ENCODE results near the gene GNPDA2. TPM values are rescaled to one million over a fixed set of nuclear protein-coding genes. Genes with fewer than 3 reads are reported as not detected.
"Not testable (repeated sequence)": the region's sequence is repeated elsewhere in the genome, so short reads cannot be mapped to it uniquely, and the experiment has no call there.

GNPDA2 gene
- 10 to 100 TPM; 23.5 to 26.9 (median 24.7) TPM for polyA plus RNA-seq (ENCODE audit: insufficient read length in 3 of 3)
- long read RNA-seq, donor 1, full-length matches to known transcripts, result 8 of 13 reads
- long read RNA-seq, donor 1, partial matches to known transcripts, result 5 of 13 reads
- long read RNA-seq, donor 1, other reads (novel, unspliced or antisense), result 0 of 13 reads
- long read RNA-seq, donor 2, full-length matches to known transcripts, result 9 of 14 reads
- long read RNA-seq, donor 2, partial matches to known transcripts, result 0 of 14 reads
- long read RNA-seq, donor 2, other reads (novel, unspliced or antisense), result 5 of 14 reads
- long read RNA-seq, donor 3, transcript GNPDA2-201 (7 exons, 1,930 nt), result major isoform, 6 of 6 reads
- long read RNA-seq, donor 3, partial matches to known transcripts, result 0 of 6 reads
- long read RNA-seq, donor 3, other reads (novel, unspliced or antisense), result 0 of 6 reads
- long read RNA-seq, donor 4, transcript GNPDA2-201 (7 exons, 1,930 nt), result major isoform, 8 of 8 reads
- long read RNA-seq, donor 4, partial matches to known transcripts, result 0 of 8 reads
- long read RNA-seq, donor 4, other reads (novel, unspliced or antisense), result 0 of 8 reads
- long read RNA-seq, donor 5, partial matches to known transcripts, result 17 of 19 reads
- long read RNA-seq, donor 5, other reads (novel, unspliced or antisense), result 0 of 19 reads
- long read RNA-seq, donor 6, full-length matches to known transcripts, result 6 of 6 reads
- long read RNA-seq, donor 6, partial matches to known transcripts, result 0 of 6 reads
- long read RNA-seq, donor 6, other reads (novel, unspliced or antisense), result 0 of 6 reads
- long read RNA-seq, donor 7, full-length matches to known transcripts, result 12 of 12 reads
- long read RNA-seq, donor 7, partial matches to known transcripts, result 0 of 12 reads
- long read RNA-seq, donor 7, other reads (novel, unspliced or antisense), result 0 of 12 reads
- long read RNA-seq, donor 8, partial matches to known transcripts, result 0 of 5 reads
- long read RNA-seq, donor 8, other reads (novel, unspliced or antisense), result 0 of 5 reads
- long read RNA-seq, donor 9, full-length matches to known transcripts, result 15 of 56 reads
- long read RNA-seq, donor 9, partial matches to known transcripts, result 41 of 56 reads
- long read RNA-seq, donor 9, other reads (novel, unspliced or antisense), result 0 of 56 reads
- long read RNA-seq, donor 10, full-length matches to known transcripts, result 8 of 8 reads
- long read RNA-seq, donor 10, partial matches to known transcripts, result 0 of 8 reads
- long read RNA-seq, donor 10, other reads (novel, unspliced or antisense), result 0 of 8 reads
- long read RNA-seq, donor 11, full-length matches to known transcripts, result 4 of 4 reads
- long read RNA-seq, donor 11, partial matches to known transcripts, result 0 of 4 reads
- long read RNA-seq, donor 11, other reads (novel, unspliced or antisense), result 0 of 4 reads
- long read RNA-seq, donor 12, full-length matches to known transcripts, result 14 of 68 reads
- long read RNA-seq, donor 12, partial matches to known transcripts, result 54 of 68 reads
- long read RNA-seq, donor 12, other reads (novel, unspliced or antisense), result 0 of 68 reads
- long read RNA-seq, donor 13, full-length matches to known transcripts, result 8 of 8 reads
- long read RNA-seq, donor 13, partial matches to known transcripts, result 0 of 8 reads
- long read RNA-seq, donor 13, other reads (novel, unspliced or antisense), result 0 of 8 reads
- long read RNA-seq, donor 14, full-length matches to known transcripts, result 13 of 13 reads
- long read RNA-seq, donor 14, partial matches to known transcripts, result 0 of 13 reads
- long read RNA-seq, donor 14, other reads (novel, unspliced or antisense), result 0 of 13 reads
- long read RNA-seq, donor 15, full-length matches to known transcripts, result 11 of 11 reads
- long read RNA-seq, donor 15, partial matches to known transcripts, result 0 of 11 reads
- long read RNA-seq, donor 15, other reads (novel, unspliced or antisense), result 0 of 11 reads
- long read RNA-seq, donor 16, transcript GNPDA2-201 (7 exons, 1,930 nt), result major isoform, 6 of 49 reads
- long read RNA-seq, donor 16, partial matches to known transcripts, result 43 of 49 reads
- long read RNA-seq, donor 16, other reads (novel, unspliced or antisense), result 0 of 49 reads

DNA sequence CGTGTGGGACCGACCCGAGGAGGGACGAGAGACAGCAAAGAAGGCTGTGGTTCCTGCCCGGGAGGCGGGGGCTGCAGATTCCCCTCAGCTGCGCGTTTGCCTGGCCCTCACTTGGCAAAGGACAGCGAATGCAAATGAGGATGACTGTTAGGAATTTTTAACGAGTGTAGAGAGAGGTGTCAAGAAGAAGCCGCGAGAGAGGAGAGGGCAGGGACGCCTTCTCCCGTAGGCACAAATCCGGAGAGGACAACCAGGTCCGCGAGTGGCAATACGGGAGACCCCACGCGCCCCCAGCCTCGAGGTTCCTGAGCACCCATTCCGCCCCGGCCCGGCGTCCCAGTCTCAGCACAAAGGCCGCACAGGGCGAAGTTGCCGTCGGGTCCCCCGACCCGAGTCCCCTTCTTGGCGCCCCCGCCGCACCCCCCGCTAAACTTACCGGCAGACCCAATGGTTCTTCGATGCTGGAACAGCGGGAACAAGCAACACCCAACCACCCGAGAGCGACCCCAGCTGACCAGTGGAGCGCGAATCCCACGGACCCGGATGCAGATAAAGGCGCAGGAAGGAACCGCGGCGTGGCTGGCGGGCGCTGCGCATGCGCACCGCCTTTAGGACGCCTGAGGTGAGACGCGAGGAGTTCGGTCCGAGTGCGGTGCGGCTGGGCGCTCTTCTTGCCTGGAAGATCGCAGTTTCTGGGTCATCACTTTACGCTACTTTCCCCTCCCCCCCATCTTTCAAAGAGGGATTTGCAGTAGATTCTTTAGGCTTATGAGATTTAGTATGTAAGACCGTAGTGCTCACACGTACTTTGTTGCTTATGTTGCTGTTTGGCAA, at the start of gene GNPDA2:
Gene GNPDA2 (minus strand): TSS at position 519 of the 834 bp plus-strand sequence. CDS start 4,349 bp downstream, outside the sequence.
- peak; percentile 90 for DNase-seq

DNA sequence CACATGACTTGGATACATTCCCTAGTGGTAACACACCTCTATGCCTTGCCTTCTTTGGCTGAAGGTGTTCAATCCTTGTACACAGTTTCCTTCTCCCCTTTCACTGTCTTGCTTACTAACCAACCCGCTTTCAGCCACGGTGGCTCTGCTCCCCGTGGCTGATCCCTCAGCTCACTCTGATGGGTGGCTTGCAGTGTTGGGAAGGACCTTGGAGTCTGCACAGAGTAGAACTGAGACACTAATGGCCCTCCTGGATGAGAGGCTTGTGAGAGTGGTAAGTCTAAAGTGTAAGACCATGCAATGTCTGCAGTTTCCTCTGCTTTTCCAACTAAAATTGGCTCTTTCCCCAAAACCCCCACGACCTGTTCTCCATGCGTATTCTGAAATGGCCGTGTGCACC, 46.0 kb upstream of the GNPDA2 start:
- DNase-seq, result no peak

DNA sequence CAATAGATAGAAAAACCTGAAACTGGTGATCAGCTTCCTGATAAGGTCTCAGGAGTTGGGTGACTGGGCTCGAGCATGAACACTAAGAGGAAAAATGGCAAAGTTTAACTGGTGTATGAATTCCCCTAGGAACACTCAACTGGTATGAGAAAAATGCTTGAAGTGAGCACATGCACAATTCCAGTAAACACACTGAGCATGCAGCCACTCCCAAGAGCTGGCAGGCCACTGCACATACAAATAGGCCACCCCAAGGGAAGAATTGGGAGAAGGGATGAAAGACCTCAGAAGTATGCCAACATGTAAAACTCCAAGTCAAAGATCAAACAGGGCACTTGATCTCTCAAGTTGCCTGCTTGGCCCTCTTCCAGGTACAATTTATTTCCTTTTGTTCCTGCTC, 45.4 kb upstream of the GNPDA2 start:
- DNase-seq, result no peak

DNA sequence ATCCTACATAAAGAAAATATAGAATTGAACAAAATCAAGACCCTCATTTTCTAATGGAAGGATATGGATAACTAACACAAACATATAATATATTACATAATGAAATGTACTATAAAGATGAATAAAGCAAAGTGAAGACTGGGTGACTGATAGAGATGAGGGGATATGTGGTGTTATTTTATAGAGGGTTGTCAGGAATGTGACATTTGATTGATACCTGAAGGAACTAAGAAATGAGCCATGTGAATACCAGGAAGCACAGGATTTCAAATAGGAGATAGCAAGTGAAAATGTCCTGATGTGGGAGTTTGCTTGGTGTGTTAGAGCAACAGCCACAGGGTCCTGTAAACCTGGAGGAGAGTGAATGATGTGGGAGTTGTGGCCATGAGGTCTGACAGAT, 40.1 kb upstream of the GNPDA2 start:
- DNase-seq, result no peak

DNA sequence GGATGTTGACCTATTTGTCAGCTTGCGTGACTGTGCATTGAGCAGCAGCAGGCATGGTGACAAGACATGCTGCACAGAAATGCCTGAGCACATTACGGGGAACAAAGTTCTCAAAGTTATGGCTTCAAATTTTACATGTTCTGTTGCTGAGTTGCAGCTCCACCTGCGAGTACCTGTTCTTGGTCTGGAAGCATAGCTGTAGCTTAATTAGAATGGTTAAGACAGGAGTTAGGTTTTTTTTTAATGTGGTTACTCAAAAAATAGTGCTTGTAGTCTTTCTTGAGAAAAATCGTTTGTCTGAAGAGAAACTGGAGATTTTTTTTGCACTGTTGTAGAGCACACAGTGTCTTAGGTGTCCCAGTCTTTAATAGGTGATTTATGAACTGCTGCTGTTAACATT, 38.8 kb upstream of the GNPDA2 start:
- no peak for DNase-seq

DNA sequence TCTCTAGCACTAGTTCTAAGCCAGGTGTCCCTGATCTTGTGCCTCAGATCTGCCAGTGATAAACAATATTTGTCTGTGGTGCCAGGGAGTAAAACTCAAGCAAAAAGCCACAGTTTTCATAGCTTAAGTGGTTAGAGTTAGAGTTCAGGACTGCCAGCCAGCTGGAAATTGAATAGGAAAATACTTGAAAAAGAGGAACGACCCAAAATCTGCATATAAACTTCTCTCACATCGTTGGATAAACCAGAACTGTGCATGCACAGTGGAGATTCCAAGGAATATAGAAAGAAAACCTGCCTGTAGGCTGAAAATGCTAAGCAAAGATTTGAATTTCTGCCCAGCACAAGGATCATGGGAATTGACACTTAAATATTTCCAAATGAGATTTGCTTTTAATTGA, 35.0 kb upstream of the GNPDA2 start:
- no peak for DNase-seq

DNA sequence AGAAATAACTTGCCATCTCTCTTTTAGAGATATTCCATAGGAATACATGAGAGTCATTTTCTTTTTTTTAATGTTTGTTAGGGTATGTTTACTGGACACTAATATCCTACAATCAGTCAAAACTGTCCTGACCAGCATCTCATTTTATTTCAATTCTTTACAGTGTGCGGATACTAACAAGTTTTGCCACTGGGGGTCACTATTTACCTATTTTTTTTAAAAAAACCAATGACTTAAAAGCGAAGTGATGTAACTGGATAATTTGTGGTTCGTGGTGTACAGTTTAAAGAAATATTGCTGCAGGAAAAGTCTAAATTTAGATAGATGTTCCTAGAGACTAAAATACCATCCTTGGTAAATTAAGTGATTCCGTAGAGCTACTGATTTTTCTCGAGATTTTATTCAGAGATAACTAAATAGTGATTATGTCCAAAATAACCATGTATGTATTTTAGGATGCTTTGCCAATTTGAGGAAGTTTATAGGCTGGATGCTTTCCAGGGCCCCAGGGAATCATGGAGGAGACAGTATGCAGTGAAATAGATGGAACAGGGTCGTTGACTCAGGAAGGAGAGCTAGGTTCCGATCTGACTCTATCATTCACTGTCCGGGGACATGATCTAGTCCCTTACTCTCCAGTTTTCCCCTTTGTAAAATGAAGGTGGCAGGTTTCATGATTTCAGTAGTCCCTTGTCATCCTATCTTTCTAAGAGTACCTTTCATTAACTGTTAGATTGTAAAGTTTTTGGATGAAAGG, 34.0 kb upstream of the GNPDA2 start:
- DNase-seq, result peak; percentile 24

DNA sequence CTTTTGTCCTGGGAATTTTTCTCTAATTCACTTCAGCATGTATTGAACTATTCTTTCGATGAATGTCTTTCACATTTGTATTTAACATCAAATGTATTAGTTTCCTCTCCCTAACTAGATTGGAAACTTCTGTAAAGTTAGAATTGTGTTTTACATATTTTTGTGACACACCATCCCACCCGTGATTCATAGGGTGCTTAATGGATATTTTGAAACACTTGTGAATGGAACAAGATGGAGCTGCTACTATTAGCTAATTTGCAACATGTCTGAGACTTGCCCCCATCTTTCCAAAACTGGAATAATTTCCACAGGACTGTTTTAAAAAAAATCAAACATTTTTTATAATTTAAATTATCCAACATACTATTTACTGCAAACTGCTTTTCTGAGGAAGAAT, 30.2 kb upstream of the GNPDA2 start:
- DNase-seq, result no peak

DNA sequence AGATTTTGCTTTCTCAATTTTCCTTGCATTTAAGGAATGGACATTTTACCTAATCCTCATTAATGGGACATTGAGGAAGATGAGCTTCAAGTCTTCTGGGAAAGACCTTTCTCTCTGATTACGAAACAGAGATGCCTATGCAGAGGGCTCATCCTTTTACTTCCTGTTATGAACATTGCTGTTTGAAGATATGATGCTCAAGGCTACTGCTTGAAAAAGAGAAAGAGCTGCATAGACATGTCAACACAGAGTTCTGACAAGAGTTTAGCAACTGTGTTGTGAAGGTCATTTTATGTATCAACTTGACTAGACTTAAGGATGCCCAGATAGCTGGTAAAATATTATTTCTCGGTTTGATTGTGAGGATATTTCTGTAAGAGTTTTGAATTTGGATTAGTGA, 13.8 kb upstream of the GNPDA2 start:
- no peak for DNase-seq

DNA sequence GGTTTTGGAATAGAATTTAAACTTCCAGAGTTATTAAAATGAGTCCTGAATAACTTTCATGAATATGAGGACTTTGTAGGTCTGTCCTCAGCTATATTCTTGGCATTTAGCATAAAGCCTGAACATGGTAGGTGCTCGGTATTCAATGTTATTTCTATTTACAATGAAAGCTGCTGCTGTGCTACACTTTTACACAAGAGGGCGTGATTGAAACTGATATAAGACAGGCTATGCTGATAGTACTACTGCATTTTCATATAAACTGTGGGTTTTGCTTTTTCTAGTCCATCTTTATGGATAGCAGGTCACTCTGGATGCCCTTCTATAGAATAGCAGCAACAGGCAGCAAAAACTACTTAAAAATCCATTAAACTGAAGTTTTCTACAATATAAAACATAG, 12.3 kb upstream of the GNPDA2 start:
- DNase-seq, result no peak

DNA sequence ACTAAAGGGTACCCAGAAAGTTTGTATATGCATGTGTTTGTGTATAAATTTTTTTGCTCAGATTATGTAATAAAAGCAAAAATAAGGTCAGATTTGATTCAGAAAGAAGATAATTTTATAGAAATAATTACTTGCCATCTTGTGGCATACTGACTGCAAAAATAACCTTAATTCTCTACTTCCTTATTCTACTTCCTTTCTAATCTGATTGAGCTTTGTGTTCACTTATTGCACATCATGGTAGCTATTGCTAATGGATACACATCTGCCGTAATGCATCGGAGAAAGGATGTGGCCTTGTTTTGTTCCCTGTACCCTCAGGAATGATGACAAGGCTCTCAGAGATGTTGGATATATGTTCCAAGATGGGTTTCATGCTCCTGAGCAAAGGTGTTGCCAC, 10.5 kb upstream of the GNPDA2 start:
- no peak for DNase-seq

DNA sequence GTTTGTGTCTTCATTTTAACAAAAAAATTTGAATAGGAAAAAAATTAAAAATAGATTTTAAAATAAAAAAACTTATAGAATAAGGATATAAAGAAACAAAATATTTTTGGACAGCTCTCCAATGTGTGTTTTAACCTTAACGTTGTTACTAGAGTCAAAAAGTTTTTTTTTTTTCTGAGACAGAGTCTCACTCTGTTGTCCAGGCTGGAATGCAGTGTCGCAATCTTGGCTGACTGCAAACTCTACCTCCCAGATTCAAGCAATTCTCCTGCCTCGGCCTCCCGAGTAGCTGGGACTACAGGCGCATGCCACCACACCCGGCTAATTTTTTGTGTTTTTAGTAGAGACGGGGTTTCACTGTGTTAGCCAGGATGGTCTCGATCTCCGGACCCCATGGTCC, 2.3 kb upstream of the GNPDA2 start:
- DNase-seq, result not testable (repeated sequence)

DNA sequence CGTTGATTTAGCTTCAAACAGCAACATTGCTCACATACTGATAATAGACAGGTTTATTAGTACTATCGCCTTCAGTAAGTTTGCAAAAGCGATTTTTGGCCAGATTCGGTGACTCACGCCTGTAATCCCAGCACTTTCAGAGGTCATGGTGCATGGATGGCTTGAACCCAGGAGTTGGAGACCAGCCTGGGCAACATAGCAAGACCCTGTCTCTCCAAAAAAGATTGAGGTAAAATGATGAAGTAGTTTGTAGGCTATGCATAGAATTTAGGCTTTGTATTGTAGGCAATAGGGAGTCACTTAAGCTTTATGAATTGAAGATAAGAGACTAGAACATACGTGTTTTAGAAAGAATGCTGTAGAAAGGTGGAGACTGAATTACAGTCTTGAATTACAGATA, 1.1 kb upstream of the GNPDA2 start:
- no peak for DNase-seq

DNA sequence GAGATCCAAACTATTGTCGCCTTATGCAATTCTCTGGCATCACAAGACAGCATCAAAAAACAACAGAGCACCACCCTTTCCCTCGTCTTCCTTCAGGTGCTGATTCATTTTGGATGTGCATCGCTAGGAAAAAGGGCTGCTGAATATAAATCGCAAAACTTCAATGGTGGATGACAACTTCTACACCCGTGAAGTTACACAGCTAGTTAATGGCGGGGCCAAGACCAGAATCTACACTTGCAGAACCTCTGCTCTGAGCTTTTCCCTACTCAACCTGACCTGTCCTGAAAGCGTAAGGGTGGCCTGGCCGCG, 674 bp downstream of the GNPDA2 start:
- no peak for DNase-seq

DNA sequence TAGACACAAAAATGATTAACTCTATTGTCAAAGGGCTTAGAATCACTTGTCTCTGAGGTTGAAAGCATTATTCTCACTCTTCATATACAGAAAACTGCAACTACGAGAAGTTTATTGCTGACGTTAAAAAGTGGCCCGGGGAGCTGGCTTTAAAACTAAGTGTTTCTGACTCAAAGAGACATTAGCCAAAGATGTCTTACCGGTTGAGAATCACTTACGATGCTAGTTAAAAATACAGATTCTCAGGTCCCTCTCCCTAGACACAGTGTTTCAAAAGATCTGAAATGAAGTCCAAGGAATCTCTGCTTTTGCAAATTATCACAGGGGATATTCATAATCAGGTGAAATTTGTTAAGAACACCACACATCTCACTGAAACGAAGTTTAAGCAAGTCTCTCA, 1.2 kb downstream of the GNPDA2 start:
- DNase-seq, result no peak

DNA sequence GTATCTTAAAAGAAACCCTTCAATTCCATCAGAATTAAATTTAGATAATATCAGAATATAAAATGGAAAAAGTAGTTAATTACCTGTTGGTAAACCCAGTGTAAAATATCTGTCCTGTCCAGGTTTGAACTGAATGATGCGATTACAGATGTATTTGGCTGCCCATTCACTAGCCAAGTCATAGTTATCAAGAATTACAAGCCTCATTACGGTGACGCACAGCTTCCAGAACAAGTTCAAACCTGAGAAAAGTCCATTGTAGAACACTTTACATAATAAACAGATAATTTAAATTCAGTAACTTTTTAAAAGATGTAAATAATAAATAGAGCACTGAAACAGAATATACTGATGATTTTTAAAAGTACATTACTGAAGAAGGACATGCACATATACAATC, 4.4 kb downstream of the GNPDA2 start:
- DNase-seq, result no peak

DNA sequence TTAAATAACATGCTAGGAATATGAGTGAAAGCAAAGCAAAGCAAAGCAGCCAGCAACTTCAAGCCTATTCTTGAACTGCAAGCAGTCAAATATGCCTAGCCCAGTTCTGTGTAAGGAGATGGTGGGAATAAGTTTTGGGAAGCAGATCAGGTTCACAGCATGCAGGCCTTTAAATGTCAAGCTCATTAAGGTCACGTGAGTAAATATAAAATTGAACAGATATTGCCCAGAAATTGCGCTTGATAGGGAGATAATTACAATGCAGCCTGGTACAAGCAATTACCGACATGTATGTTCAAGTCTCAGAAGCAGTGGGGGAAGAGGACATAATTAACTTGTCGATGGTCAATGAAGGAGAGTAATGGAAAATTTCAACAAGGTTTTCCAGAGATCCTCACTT, 6.0 kb downstream of the GNPDA2 start:
- no peak for DNase-seq

DNA sequence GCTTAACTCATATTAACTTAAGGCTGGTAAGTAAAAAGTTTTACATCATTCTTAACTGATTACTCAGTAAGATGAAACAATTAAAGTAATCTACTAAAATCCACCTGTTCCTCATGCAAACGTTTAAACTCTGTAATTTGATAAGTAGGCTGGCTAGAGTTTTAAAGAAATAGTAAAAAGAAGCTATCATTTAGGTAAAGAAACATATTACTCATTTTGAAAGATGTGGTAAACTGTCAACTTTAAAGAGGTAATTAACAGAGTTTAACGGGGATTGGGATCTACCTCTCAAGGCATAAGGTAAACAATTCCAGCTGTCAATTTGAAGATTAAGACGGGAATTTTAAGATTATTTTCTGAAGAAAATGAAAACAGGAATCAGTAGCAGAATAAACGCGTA, 9.8 kb downstream of the GNPDA2 start:
- DNase-seq, result no peak

DNA sequence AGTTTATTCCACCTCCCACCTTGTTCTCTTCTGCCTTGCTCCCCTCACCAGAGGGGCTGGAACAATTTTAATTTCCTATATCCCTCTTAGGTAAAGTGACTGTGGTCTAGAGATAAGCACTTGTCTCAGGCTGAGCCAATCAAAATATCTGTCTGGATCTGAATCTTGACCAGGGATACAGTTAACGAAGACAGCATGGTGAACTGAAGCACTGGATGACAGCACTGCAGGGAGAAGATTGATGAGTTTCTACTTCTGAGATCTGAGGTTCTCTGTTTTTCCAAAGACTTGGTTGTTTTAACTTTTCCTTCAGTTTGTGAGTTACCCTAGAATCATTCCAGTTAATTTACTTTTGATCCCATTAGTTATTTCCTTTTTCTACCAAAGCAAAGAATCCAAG, 13.2 kb downstream of the GNPDA2 start:
- no peak for DNase-seq
